ENCODE data around the gene KLHL40.

Gene KLHL40

GRCh38 chr3:42702066-42702951 lies 17.0 kb downstream of the KLHL40 start, which contains the start of gene HHATL:
Gene HHATL, minus strand, starts transcription at chr3:42702798. Its CDS starts 1,972 bp downstream, at chr3:42700826.
- H3K4me3 ChIP-seq (ENCODE audit: low read length): no peak within 1 kb of the TSS
- DNase-seq (ENCODE audit: low read depth): no peak
- no peak for TF ChIP-seq CTCF (conservative IDR thresholded peaks at IDR 0.05; ENCODE audit: low read length)

GRCh38 chr3:42702982-42703694 lies 17.8 kb downstream of the KLHL40 start:
- TF ChIP-seq CTCF (conservative IDR thresholded peaks at IDR 0.05; ENCODE audit: low read length): no peak
- no peak for DNase-seq (ENCODE audit: low read depth)
- H3K4me3 ChIP-seq (ENCODE audit: low read length): no peak overlapping the region

GRCh38 chr3:42703695-42704025 lies 18.3 kb downstream of the KLHL40 start:
- H3K4me3 ChIP-seq (ENCODE audit: low read length): no peak overlapping the region
- TF ChIP-seq CTCF (conservative IDR thresholded peaks at IDR 0.05; ENCODE audit: low read length): no peak
- no peak for DNase-seq (ENCODE audit: low read depth)

GRCh38 chr3:42704136-42704841 lies 19.0 kb downstream of the KLHL40 start:
- no peak for TF ChIP-seq CTCF (conservative IDR thresholded peaks at IDR 0.05; ENCODE audit: low read length)
- H3K4me3 ChIP-seq (ENCODE audit: low read length): no peak overlapping the region
- DNase-seq (ENCODE audit: low read depth): no peak

- no peak for DNase-seq (ENCODE audit: low read depth)
- no peak overlapping the region for H3K4me3 ChIP-seq (ENCODE audit: low read length)
- TF ChIP-seq CTCF (conservative IDR thresholded peaks at IDR 0.05; ENCODE audit: low read length): no peak
These were observed 19.9 kb downstream of the KLHL40 start for GRCh38 chr3:42705058-42705767.

GRCh38 chr3:42705962-42706585 lies 20.7 kb downstream of the KLHL40 start:
- no peak for DNase-seq (ENCODE audit: low read depth)
- H3K4me3 ChIP-seq (ENCODE audit: low read length): no peak overlapping the region
- TF ChIP-seq CTCF (conservative IDR thresholded peaks at IDR 0.05; ENCODE audit: low read length): no peak
